Loucy (cell line): ENCODE results near the gene AAR2.

Experiments used
- H2AFZ ChIP-seq: fragments of 200-600 bp; sonication (generic); 2 replicates; pipeline ENCODE4 v1.6.0; 2016; ENCODE audit warnings: antibody characterized with exemption, mild to moderate bottlenecking, low read length, moderate library complexity
- H3F3A ChIP-seq: fragments of 200-600 bp; 2 replicates; pipeline ENCODE4 v1.6.0; 2016; ENCODE audit warnings: antibody characterized with exemption, low read depth, mild to moderate bottlenecking
- H3K27me3 ChIP-seq: fragments of 200-600 bp; sonication (generic); 2 replicates; pipeline ENCODE4 v1.6.1; 2014; ENCODE audit warnings: low read length, mild to moderate bottlenecking; ENCODE audit not compliant: insufficient read depth, poor library complexity, severe bottlenecking
- H3K36me3 ChIP-seq: fragments of 200-600 bp; sonication (generic); 2 replicates; pipeline ENCODE4 v1.6.1; 2016; ENCODE audit warnings: low read length; ENCODE audit not compliant: insufficient read depth
- H3K4me1 ChIP-seq: fragments of 200-600 bp; sonication (generic); 2 replicates; pipeline ENCODE4 v1.5.1; 2014; ENCODE audit warnings: low read length, mild to moderate bottlenecking; ENCODE audit not compliant: insufficient read depth, poor library complexity, severe bottlenecking
- H3K4me2 ChIP-seq: fragments of 200-600 bp; sonication (generic); 2 replicates; pipeline ENCODE4 v1.6.0; 2014; ENCODE audit warnings: antibody characterized with exemption, low read length, low read depth, mild to moderate bottlenecking; ENCODE audit not compliant: poor library complexity, severe bottlenecking
- H3K4me3 ChIP-seq: fragments of 200-600 bp; sonication (generic); 2 replicates; pipeline ENCODE4 v1.5.1; 2014; ENCODE audit warnings: low read length, mild to moderate bottlenecking, mixed read lengths; ENCODE audit not compliant: poor library complexity, severe bottlenecking
- H3K79me2 ChIP-seq: fragments of 200-600 bp; sonication (generic); 2 replicates; pipeline ENCODE4 v1.6.1; 2014; ENCODE audit warnings: low read length; ENCODE audit not compliant: insufficient read depth
- H3K9ac ChIP-seq: fragments of 200-600 bp; sonication (generic); 2 replicates; pipeline ENCODE4 v1.6.0; 2014; ENCODE audit warnings: mild to moderate bottlenecking, low read depth, low read length, moderate library complexity; ENCODE audit not compliant: poor library complexity, severe bottlenecking
- H3K9me2 ChIP-seq: fragments of 200-600 bp; sonication (generic); replicated peaks from 2 replicates; pipeline ENCODE4 v1.6.1; 2016; ENCODE audit warnings: low read depth, low read length, mixed read lengths
- H3K9me3 ChIP-seq: fragments of 200-600 bp; sonication (generic); 2 replicates; pipeline ENCODE4 v1.6.1; 2014; ENCODE audit warnings: mild to moderate bottlenecking, antibody characterized with exemption, low read length, low read depth; ENCODE audit not compliant: insufficient read depth
- H4K20me1 ChIP-seq: fragments of 200-600 bp; sonication (generic); 2 replicates; pipeline ENCODE4 v1.6.0; 2014; ENCODE audit warnings: antibody characterized with exemption, low read length, mild to moderate bottlenecking; ENCODE audit not compliant: insufficient read depth, poor library complexity, severe bottlenecking
- CTCF ChIP-seq: fragments of 200-600 bp; sonication (generic); conservative IDR thresholded peaks from 2 replicates; pipeline ENCODE4 v1.5.1; 2014; ENCODE audit warnings: mild to moderate bottlenecking, antibody characterized with exemption, low read length
- EZH2phosphoT487 ChIP-seq: fragments of 200-600 bp; IDR thresholded peaks from 2 replicates; pipeline ENCODE4 v1.6.1; 2018; ENCODE audit warnings: antibody characterized with exemption, mild to moderate bottlenecking, moderate library complexity, borderline replicate concordance

The AAR2 gene

GRCh38 chr20:36299459-36299858, 63.2 kb downstream of the AAR2 start:
- Histone ChIP-seq H3F3A (no peaks in the 10 kb centered on the region), H3K36me3 (no peaks in the 10 kb centered on the region), H2AFZ (no peak overlapping the region), H3K9me2 (no peaks in the 10 kb centered on the region), H3K27me3 (no peaks in the 10 kb centered on the region), H3K9me3 (no peaks in the 10 kb centered on the region), H3K9ac (no peak overlapping the region), H3K4me3 (no peak overlapping the region), H3K79me2 (no peaks in the 10 kb centered on the region), H3K4me1 (no peaks in the 10 kb centered on the region), H3K4me2 (no peak overlapping the region), H4K20me1 (no peaks in the 10 kb centered on the region)
- TF ChIP-seq EZH2phosphoT487 (no peak), CTCF (no peak)

DNA sequence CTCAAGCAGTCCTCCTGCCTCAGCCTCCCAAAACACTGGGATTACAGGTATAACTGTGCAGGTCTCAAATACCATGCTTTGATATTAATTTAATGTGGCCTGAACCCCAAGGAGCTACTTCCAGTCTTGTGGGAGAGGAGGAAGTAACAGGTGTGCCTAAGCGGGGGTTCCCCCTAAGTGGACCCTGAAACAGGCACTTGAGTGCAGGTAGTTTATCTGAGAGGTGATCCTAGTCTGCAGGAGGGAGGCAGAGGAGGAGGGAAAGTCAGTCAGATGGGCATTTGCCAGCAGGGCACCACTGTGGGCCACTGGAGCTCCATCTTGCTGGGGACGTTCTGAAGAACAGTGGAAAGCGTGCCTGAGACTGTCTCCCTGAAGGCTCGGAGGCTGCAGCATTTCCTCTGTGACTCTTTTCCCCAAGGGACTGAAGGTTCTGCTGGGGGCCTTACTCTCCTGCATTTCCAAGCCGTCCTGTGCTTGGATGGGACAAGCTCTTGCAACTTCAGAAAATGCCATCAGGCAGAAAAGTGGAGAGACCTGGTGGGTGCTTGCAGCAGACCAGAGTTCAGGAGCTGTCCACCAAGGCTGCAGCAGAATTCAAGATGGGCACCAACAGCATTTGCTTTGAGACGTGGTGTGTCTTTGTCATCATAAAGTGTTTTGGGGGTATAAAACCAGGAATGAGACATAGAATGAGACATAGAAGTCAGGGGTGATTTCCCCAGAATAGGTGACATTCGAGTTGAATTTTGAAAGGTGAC, 65.3 kb downstream of the AAR2 start:
- H4K20me1 ChIP-seq = no peaks in the 10 kb centered on the region
- no peak overlapping the region for H3K4me3 ChIP-seq
- no peaks in the 10 kb centered on the region for H3K9me3 ChIP-seq
- no peaks in the 10 kb centered on the region for H3K4me1 ChIP-seq
- no peak overlapping the region for H2AFZ ChIP-seq
- H3K4me2 ChIP-seq = no peak overlapping the region
- TF ChIP-seq EZH2phosphoT487 = no peak
- TF ChIP-seq CTCF = no peak
- no peaks in the 10 kb centered on the region for H3K79me2 ChIP-seq
- no peaks in the 10 kb centered on the region for H3K9me2 ChIP-seq
- no peaks in the 10 kb centered on the region for H3K27me3 ChIP-seq
- no peaks in the 10 kb centered on the region for H3K36me3 ChIP-seq
- H3F3A ChIP-seq = no peaks in the 10 kb centered on the region
- no peak overlapping the region for H3K9ac ChIP-seq

DNA sequence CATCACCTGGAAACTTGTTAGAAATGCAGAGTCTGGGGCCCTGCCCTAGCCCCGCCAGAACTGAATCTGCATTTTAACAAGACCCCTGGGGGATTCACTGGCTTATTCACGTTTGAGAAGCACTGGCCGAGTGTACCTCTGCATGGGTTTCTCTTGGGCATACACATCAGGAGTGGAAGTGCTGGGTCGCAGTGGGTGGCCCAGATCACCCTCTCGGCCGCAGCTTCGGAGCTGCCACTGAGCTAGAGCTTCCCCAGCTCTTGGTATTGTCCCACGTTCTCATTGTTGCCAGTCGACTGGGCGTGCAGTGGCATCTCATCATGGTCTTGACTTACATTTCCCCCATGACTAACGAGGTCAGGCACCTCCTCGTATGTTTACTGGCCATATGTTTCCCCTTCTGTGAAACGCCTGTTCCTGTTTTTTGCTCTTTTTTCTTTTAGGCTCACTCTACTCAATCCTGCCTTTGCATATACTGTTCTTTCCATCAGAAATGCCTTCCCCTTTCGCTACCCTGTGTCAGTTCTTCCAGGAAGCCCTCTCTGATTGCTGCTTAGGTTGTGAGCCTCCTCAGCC, 66.8 kb downstream of the AAR2 start:
- Histone ChIP-seq H3F3A (no peaks in the 10 kb centered on the region), H3K4me2 (no peak overlapping the region), H3K36me3 (no peaks in the 10 kb centered on the region), H3K9me2 (no peaks in the 10 kb centered on the region), H3K79me2 (no peaks in the 10 kb centered on the region), H4K20me1 (no peaks in the 10 kb centered on the region), H3K9ac (no peak overlapping the region), H3K9me3 (no peaks in the 10 kb centered on the region), H2AFZ (no peak overlapping the region), H3K27me3 (no peaks in the 10 kb centered on the region), H3K4me3 (no peak overlapping the region), H3K4me1 (no peaks in the 10 kb centered on the region)
- TF ChIP-seq EZH2phosphoT487 = no peak
- no peak for TF ChIP-seq CTCF
